WTC11 (cell line): ENCODE measurements around the gene SLC22A15. TPM values are rescaled to one million over a fixed set of nuclear protein-coding genes. Genes with fewer than 3 reads are reported as not detected.
A peak's percentile ranks its signal among the peaks of the same experiment; 100 is the strongest.

ENCODE experiments used
- ATAC-seq: fragments of 200-7000 bp; cut with Tn5 transposase; 2 replicates; pipeline ENCODE4 v1.10.0; 2021; ENCODE audit warnings: mild to moderate bottlenecking, moderate library complexity
- CTCF ChIA-PET: fragments of 300-600 bp; sonication (Branson Sonifier 250); formaldehyde crosslinking; loops from one replicate; lab custom pipeline; 2021; ENCODE audit warnings: antibody characterized with exemption; lab: Charles Lee
- POLR2A ChIA-PET: fragments of 350-600 bp; sonication (Branson Sonifier 250); formaldehyde crosslinking; loops from one replicate; lab custom pipeline; 2021; ENCODE audit warnings: antibody characterized with exemption; lab: Charles Lee
- DNase-seq: peaks from one replicate; pipeline ENCODE4 v3.0.0; 2021; ENCODE audit warnings: low spot score
- H3K27ac Mint-ChIP-seq: 2 replicates; pipeline ENCODE4 v1.8.0; 2021; ENCODE audit warnings: mixed read lengths
- H3K27me3 Mint-ChIP-seq: 2 replicates; pipeline ENCODE4 v1.8.0; 2021; ENCODE audit warnings: low read depth, mild to moderate bottlenecking, moderate library complexity, mixed read lengths
- H3K36me3 Mint-ChIP-seq: 2 replicates; pipeline ENCODE4 v1.8.0; 2021; ENCODE audit warnings: mixed read lengths
- H3K4me1 Mint-ChIP-seq: 2 replicates; pipeline ENCODE4 v1.8.0; 2022; ENCODE audit warnings: mixed read lengths
- H3K4me3 Mint-ChIP-seq: 2 replicates; pipeline ENCODE4 v1.8.0; 2021; ENCODE audit warnings: mild to moderate bottlenecking, moderate library complexity, mixed read lengths
- H3K9me3 Mint-ChIP-seq: 2 replicates; pipeline ENCODE4 v1.8.0; 2021; ENCODE audit warnings: mixed read lengths
- ATF6 ChIP-seq: sonication (generic); formaldehyde crosslinking; IDR thresholded peaks from 2 replicates; pipeline ENCODE4 v1.8.1; 2023; ENCODE audit warnings: mild to moderate bottlenecking, missing genetic modification reagents
- CTCF ChIP-seq: fragments of 200-600 bp; IDR thresholded peaks from 2 replicates; pipeline ENCODE4 v1.8.0; 2022; ENCODE audit warnings: antibody characterized with exemption
- E2F4 ChIP-seq: sonication (generic); formaldehyde crosslinking; IDR thresholded peaks from 2 replicates; pipeline ENCODE4 v1.8.1; 2022; ENCODE audit warnings: low read depth, mild to moderate bottlenecking, moderate library complexity, missing genetic modification reagents, borderline replicate concordance
- ESRRA ChIP-seq: sonication (generic); formaldehyde crosslinking; IDR thresholded peaks from 2 replicates; pipeline ENCODE4 v1.8.1; 2022; ENCODE audit warnings: mild to moderate bottlenecking, missing genetic modification reagents, borderline replicate concordance
- FOXK1 ChIP-seq: sonication (generic); formaldehyde crosslinking; IDR thresholded peaks from 2 replicates; pipeline ENCODE4 v1.8.0; 2022; ENCODE audit warnings: mild to moderate bottlenecking, moderate library complexity, missing genetic modification reagents
- HMGA2 ChIP-seq: fragments of 250-450 bp; sonication (Bioruptor Pico); IDR thresholded peaks from 2 replicates; pipeline ENCODE4 v1.4.0; 2021; ENCODE audit warnings: mild to moderate bottlenecking, moderate library complexity
- HMGXB4 ChIP-seq: sonication (generic); formaldehyde crosslinking; IDR thresholded peaks from 2 replicates; pipeline ENCODE4 v1.8.1; 2023; ENCODE audit warnings: mild to moderate bottlenecking, moderate library complexity, missing genetic modification reagents
- MAX ChIP-seq: sonication (generic); formaldehyde crosslinking; IDR thresholded peaks from 2 replicates; pipeline ENCODE4 v1.8.0; 2022; ENCODE audit warnings: mild to moderate bottlenecking, missing genetic modification reagents
- OVOL2 ChIP-seq: fragments of 250-450 bp; sonication (Bioruptor Pico); IDR thresholded peaks from 2 replicates; pipeline ENCODE4 v1.9.0; 2021; ENCODE audit warnings: mild to moderate bottlenecking, borderline replicate concordance
- RORB ChIP-seq: fragments of 250-450 bp; sonication (Bioruptor Pico); IDR thresholded peaks from 2 replicates; pipeline ENCODE4 v1.9.0; 2021; ENCODE audit warnings: mild to moderate bottlenecking
- SOX15 ChIP-seq: fragments of 250-450 bp; sonication (Bioruptor Pico); IDR thresholded peaks from 2 replicates; pipeline ENCODE4 v1.9.0; 2021; ENCODE audit warnings: mild to moderate bottlenecking
- STAT6 ChIP-seq: sonication (generic); formaldehyde crosslinking; conservative IDR thresholded peaks from 2 replicates; pipeline ENCODE4 v1.8.1; 2023; ENCODE audit warnings: mild to moderate bottlenecking, low read depth, missing genetic modification reagents, moderate library complexity
- ZMAT4 ChIP-seq: fragments of 250-450 bp; sonication (Bioruptor Pico); IDR thresholded peaks from 2 replicates; pipeline ENCODE4 v1.9.0; 2021; ENCODE audit warnings: mild to moderate bottlenecking
- ZNF396 ChIP-seq: fragments of 250-450 bp; sonication (Bioruptor Pico); IDR thresholded peaks from 2 replicates; pipeline ENCODE4 v1.8.0; 2021; ENCODE audit warnings: mild to moderate bottlenecking, moderate library complexity, borderline replicate concordance
- ZNF512 ChIP-seq: sonication (generic); formaldehyde crosslinking; IDR thresholded peaks from 2 replicates; pipeline ENCODE4 v1.8.1; 2022; ENCODE audit warnings: missing genetic modification reagents, borderline replicate concordance
- total RNA-seq: library from RNA; stranded (reverse); gene quantifications from 3 replicates; pipeline ENCODE4 v1.2.3, GENCODE V29; 2021

SLC22A15 gene
- total RNA-seq, 1 experiment from 2014 or later = 4.5 TPM

GRCh38 chr1:116031302-116031835, 55.1 kb downstream of the SLC22A15 start:
- no peaks in the 10 kb centered on the region for H3K9me3 Mint-ChIP-seq
- H3K36me3 Mint-ChIP-seq = no peaks in the 10 kb centered on the region; the same call in 1 of the 2 replicates
- TF ChIP-seq MAX (CRISPR knock-in tag) (no peak), ZMAT4 (CRISPR knock-in tag) (no peak), SOX15 (no peak)
- TF ChIP-seq, all 79 proteins: peak for 0
- POLR2A ChIA-PET = no interaction called here
- Mint-ChIP-seq H3K27me3 (no peaks in the 10 kb centered on the region), H3K27ac (no peak overlapping the region), H3K4me1 (peaks cover 7% of the 10 kb centered on the region; the same call in 1 of the 2 replicates), H3K4me3 (no peak overlapping the region)
- DNase-seq (no peak), ATAC-seq (no peak)
- CTCF ChIA-PET = interaction anchor here (0.8 to 1.2 kb wide), 3 partner anchors 11 to 454 kb away, joined by 3 to 9 read pairs (median 3); no protein-coding TSS in a partner anchor

- no peak overlapping the region for H3K27ac Mint-ChIP-seq
These were observed 57.0 kb downstream of the SLC22A15 start for GRCh38 chr1:116033322-116033721.

GRCh38 chr1:116036255-116036654, 59.9 kb downstream of the SLC22A15 start:
- H3K4me1 Mint-ChIP-seq = peaks cover 4% of the 10 kb centered on the region; the same call in 1 of the 2 replicates
- H3K4me3 Mint-ChIP-seq = no peak overlapping the region
- peak; percentile 64 for ATAC-seq
- H3K9me3 Mint-ChIP-seq = no peaks in the 10 kb centered on the region
- ChIA-PET CTCF (interaction anchor here (1.7 kb wide), 1 partner anchor 16 kb away, joined by 8 read pairs; no protein-coding TSS in a partner anchor), POLR2A (no interaction called here)
- no peak for TF ChIP-seq FOXK1 (CRISPR knock-in tag)
- no peak for TF ChIP-seq CTCF
- no peak for TF ChIP-seq STAT6 (CRISPR knock-in tag)
- no peak for TF ChIP-seq ATF6 (CRISPR knock-in tag)
- TF ChIP-seq OVOL2 (CRISPR knock-in tag) = no peak
- TF ChIP-seq, all 79 proteins: peak for 0
- peak; percentile 19 for DNase-seq
- Mint-ChIP-seq H3K36me3 (no peaks in the 10 kb centered on the region; the same call in none of the 2 replicates), H3K27me3 (no peaks in the 10 kb centered on the region), H3K27ac (no peak overlapping the region)

More at GRCh38 chr1:116033322-116033721, 57.0 kb downstream of the SLC22A15 start:
- Mint-ChIP-seq H3K27me3 (no peaks in the 10 kb centered on the region), H3K4me3 (no peak overlapping the region), H3K4me1 (peaks cover 7% of the 10 kb centered on the region; the same call in 1 of the 2 replicates), H3K9me3 (no peaks in the 10 kb centered on the region), H3K36me3 (no peaks in the 10 kb centered on the region; the same call in 1 of the 2 replicates)
- ATAC-seq (no peak), DNase-seq (no peak)
- POLR2A ChIA-PET = no interaction called here
- CTCF ChIA-PET = interaction anchor here (1.1 to 2.0 kb wide), 2 partner anchors 13 to 262 kb away, joined by 3 to 14 read pairs; no protein-coding TSS in a partner anchor
- TF ChIP-seq ZNF512 (CRISPR knock-in tag) = no peak
- no peak for TF ChIP-seq ZNF396 (CRISPR knock-in tag)
- TF ChIP-seq ESRRA = no peak
- no peak for TF ChIP-seq HMGXB4 (CRISPR knock-in tag)
- no peak for TF ChIP-seq RORB (CRISPR knock-in tag)
- TF ChIP-seq HMGA2 = 0 out of 2 replicates have a peak, but pooled peaks have one; percentile 28
- TF ChIP-seq E2F4 = no peak
